K562 (cell line): ENCODE results near the gene TAF12. TPM values are rescaled to one million over a fixed set of nuclear protein-coding genes. Genes with fewer than 3 reads are reported as not detected.

Source experiments
- ATF1 ChIP-seq, 2 experiments: fragments of 450-650 bp in 1 of 2; IDR thresholded peaks; 2 replicates each; pipeline ENCODE4 v1.6.1; 2016; ENCODE audit warnings: missing compliant biosample characterization in 1 of 2, missing genetic modification characterization in 1 of 2
- BHLHE40 ChIP-seq: IDR thresholded peaks from 2 replicates; pipeline ENCODE4 v1.6.1; 2011; ENCODE audit warnings: low read length, improper control_type of control experiment
- BRD4 ChIP-seq: fragments of 200-600 bp; sonication (generic); IDR thresholded peaks from 2 replicates; pipeline ENCODE4 v1.6.1; 2017; ENCODE audit warnings: inconsistent platforms
- ELF1 ChIP-seq: fragments of 200-800 bp; sonication (Bioruptor generic); IDR thresholded peaks from 2 replicates; pipeline ENCODE4 v1.6.1; 2016; ENCODE audit warnings: missing genetic modification characterization, missing compliant biosample characterization
- FOXJ2 ChIP-seq: fragments of 200-800 bp; sonication (Bioruptor generic); IDR thresholded peaks from 2 replicates; pipeline ENCODE4 v1.6.1; 2016; ENCODE audit warnings: missing genetic modification characterization, missing compliant biosample characterization
- GABPB1 ChIP-seq: sonication (generic); formaldehyde crosslinking; IDR thresholded peaks from 2 replicates; pipeline ENCODE4 v1.8.0; 2022; ENCODE audit warnings: mild to moderate bottlenecking, missing genetic modification reagents
- GTF2E2 ChIP-seq: fragments of 200-800 bp; sonication (Bioruptor generic); IDR thresholded peaks from 2 replicates; pipeline ENCODE4 v1.6.1; 2016; ENCODE audit warnings: missing genetic modification characterization, missing compliant biosample characterization
- HNRNPK ChIP-seq: fragments of 200-400 bp; formaldehyde crosslinking; IDR thresholded peaks from one replicate; pipeline ENCODE4 v1.6.1; 2018; ENCODE audit warnings: mild to moderate bottlenecking, low read depth, low read length; ENCODE audit not compliant: poor library complexity, severe bottlenecking
- KDM1A ChIP-seq, 2 experiments: fragments of 450-650 bp; IDR thresholded peaks; 2 replicates each; pipeline ENCODE4 v1.6.1; 2016; ENCODE audit warnings: mild to moderate bottlenecking in 2 of 2
- KDM5B ChIP-seq: fragments of 200-600 bp; sonication (generic); IDR thresholded peaks from 2 replicates; pipeline ENCODE4 v1.6.1; 2012; ENCODE audit warnings: low read depth, mild to moderate bottlenecking, moderate library complexity, low read length, control low read depth, inconsistent platforms; ENCODE audit not compliant: insufficient replicate concordance
- NFATC3 ChIP-seq: fragments of 450-650 bp; IDR thresholded peaks from 2 replicates; pipeline ENCODE4 v1.6.1; 2017; ENCODE audit warnings: mild to moderate bottlenecking
- NFIC ChIP-seq: fragments of 450-650 bp; IDR thresholded peaks from 2 replicates; pipeline ENCODE4 v1.6.1; 2017; ENCODE audit warnings: mild to moderate bottlenecking, inconsistent platforms
- NFYB ChIP-seq: IDR thresholded peaks from 2 replicates; pipeline ENCODE4 v1.6.1; 2011; ENCODE audit warnings: mild to moderate bottlenecking, moderate library complexity; ENCODE audit not compliant: insufficient read length; ENCODE audit errors: extremely low read depth
- PHB2 ChIP-seq: fragments of 450-650 bp; IDR thresholded peaks from 2 replicates; pipeline ENCODE4 v1.6.1; 2017; ENCODE audit warnings: low read depth
- PHF8 ChIP-seq: fragments of 200-600 bp; sonication (generic); IDR thresholded peaks from 2 replicates; pipeline ENCODE4 v1.6.1; 2012; ENCODE audit warnings: mixed run types, mild to moderate bottlenecking, inconsistent platforms, low read length, moderate library complexity, borderline replicate concordance
- SAP30 ChIP-seq: fragments of 200-600 bp; sonication (generic); IDR thresholded peaks from 2 replicates; pipeline ENCODE4 v1.6.1; 2012; ENCODE audit warnings: borderline replicate concordance, low read depth, mild to moderate bottlenecking, moderate library complexity, low read length, control low read depth, inconsistent platforms; ENCODE audit not compliant: insufficient read depth, poor library complexity, severe bottlenecking
- SP2 ChIP-seq: IDR thresholded peaks from 2 replicates; pipeline ENCODE4 v1.6.1; 2011; ENCODE audit warnings: mild to moderate bottlenecking, low read depth, low read length, moderate library complexity; ENCODE audit not compliant: poor library complexity, severe bottlenecking; ENCODE audit errors: extremely low read depth
- TGIF2 ChIP-seq: sonication (generic); formaldehyde crosslinking; IDR thresholded peaks from 2 replicates; pipeline ENCODE4 v1.8.1; 2022; ENCODE audit warnings: mild to moderate bottlenecking, missing genetic modification reagents, moderate library complexity
- ZFP30 ChIP-seq: fragments of 250-450 bp; sonication (Bioruptor Pico); IDR thresholded peaks from 2 replicates; pipeline ENCODE4 v1.8.0; 2022; ENCODE audit warnings: moderate library complexity, mild to moderate bottlenecking, inconsistent platforms, borderline replicate concordance
- ZFPM2 ChIP-seq: fragments of 250-450 bp; sonication (Bioruptor Pico); IDR thresholded peaks from 2 replicates; pipeline ENCODE4 v1.5.1; 2022; ENCODE audit warnings: mild to moderate bottlenecking
- ZKSCAN3 ChIP-seq: fragments of 250-450 bp; sonication (Bioruptor Pico); IDR thresholded peaks from 2 replicates; pipeline ENCODE4 v1.4.0; 2020
- ZNF12 ChIP-seq: sonication (generic); formaldehyde crosslinking; IDR thresholded peaks from 2 replicates; pipeline ENCODE4 v1.4.0; 2020; ENCODE audit warnings: mild to moderate bottlenecking, missing genetic modification reagents
- ZNF146 ChIP-seq: IDR thresholded peaks from one replicate; pipeline ENCODE4 v1.6.1; 2018; ENCODE audit warnings: missing compliant biosample characterization; ENCODE audit not compliant: unreplicated experiment
- ZNF507 ChIP-seq: conservative IDR thresholded peaks from 2 replicates; pipeline ENCODE4 v1.6.1; 2017; ENCODE audit warnings: missing genetic modification characterization, missing compliant biosample characterization
- polyA plus RNA-seq, 8 experiments: library from polyadenylated mRNA; depleted of rRNA in 4 of 8; stranded (reverse) in 5 of 8; unstranded in 3 of 8; fragments of >200 nt; fragmentation: Nextera tagmentation in 2 of 8; fragmentation: Illumina TruSeq in 1 of 8; extraction: Ambion mirVana in 2 of 8; extraction: Trizol in 1 of 8; gene quantifications; 2 replicates each; pipeline versions ENCODE4 v1.2.1 to v1.2.3, GENCODE V29; 2011 to 2014; ENCODE audit warnings: inconsistent platforms in 1 of 8, missing spikeins in 1 of 8
- total RNA-seq, 7 experiments: library from RNA; depleted of rRNA in 6 of 7; stranded (reverse); fragments of >200 nt in 6 of 7; fragmentation: Illumina TruSeq in 2 of 7; extraction: Trizol in 2 of 7; gene quantifications; 2 replicates each; pipeline versions ENCODE4 v1.2.1 to v1.2.3, GENCODE V29; 2011 to 2021; ENCODE audit warnings: low replicate concordance in 1 of 7
- TF ChIP-seq, protein P1 (sequence below): IDR thresholded peaks from 2 replicates; pipeline ENCODE4 v1.6.1; 2011; ENCODE audit warnings: borderline replicate concordance, low read depth, mild to moderate bottlenecking, moderate library complexity, low read length; ENCODE audit not compliant: insufficient read depth, poor library complexity, severe bottlenecking
- TF ChIP-seq, protein P2 (sequence below): fragments of 250-450 bp; sonication (Bioruptor Pico); IDR thresholded peaks from 2 replicates; pipeline ENCODE4 v1.8.0; 2021; ENCODE audit warnings: moderate library complexity, mild to moderate bottlenecking, inconsistent platforms

TAF12 gene
- total and polyA plus RNA-seq, 9 of the 15 experiments (the other 6 are each of a cell fraction or from before 2014, with no cell fraction given): 31.6 to 89.0 (median 50.5) TPM

DNA sequence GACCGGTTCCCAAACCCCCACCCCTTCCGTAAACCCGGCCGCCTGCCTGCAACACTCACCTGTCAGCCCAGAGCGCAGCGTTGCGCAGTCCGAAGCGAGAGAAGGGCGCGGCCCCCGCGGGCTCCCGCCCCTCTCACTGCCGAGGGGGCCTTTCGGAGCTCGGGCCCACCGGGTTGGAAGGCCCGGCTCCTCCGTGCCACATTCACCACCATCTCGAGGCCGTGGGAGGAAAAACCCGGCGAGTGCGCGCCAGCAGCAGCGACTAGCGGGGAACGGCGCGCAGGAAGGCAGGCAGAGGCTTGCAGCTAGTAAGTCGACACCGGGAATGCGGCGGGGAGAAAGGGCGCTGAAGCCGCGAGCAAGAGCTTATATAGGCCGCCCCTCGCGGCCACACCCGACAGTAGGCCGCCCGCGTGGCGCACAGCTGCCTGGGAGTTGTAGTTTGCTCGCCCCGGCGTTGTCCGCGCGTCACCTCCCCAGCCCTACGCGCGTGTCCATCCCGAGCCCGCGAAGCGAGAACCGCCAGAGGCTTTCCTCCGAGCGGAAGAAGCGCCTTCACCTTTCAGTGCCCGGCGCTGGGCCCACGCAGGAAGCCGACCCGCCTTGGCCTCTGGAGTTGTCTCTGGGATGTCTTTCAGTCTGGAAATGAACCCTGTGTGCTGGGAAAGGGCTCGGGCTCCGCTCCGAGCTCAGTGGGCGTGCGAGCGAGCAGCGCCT, 61.2 kb downstream of the TAF12 start (continued):
- peak; percentile 100 for TF ChIP-seq KDM5B
- TF ChIP-seq NFIC: peak; percentile 85
- peak; percentile 57 for TF ChIP-seq HNRNPK
- TF ChIP-seq, protein P1, sequence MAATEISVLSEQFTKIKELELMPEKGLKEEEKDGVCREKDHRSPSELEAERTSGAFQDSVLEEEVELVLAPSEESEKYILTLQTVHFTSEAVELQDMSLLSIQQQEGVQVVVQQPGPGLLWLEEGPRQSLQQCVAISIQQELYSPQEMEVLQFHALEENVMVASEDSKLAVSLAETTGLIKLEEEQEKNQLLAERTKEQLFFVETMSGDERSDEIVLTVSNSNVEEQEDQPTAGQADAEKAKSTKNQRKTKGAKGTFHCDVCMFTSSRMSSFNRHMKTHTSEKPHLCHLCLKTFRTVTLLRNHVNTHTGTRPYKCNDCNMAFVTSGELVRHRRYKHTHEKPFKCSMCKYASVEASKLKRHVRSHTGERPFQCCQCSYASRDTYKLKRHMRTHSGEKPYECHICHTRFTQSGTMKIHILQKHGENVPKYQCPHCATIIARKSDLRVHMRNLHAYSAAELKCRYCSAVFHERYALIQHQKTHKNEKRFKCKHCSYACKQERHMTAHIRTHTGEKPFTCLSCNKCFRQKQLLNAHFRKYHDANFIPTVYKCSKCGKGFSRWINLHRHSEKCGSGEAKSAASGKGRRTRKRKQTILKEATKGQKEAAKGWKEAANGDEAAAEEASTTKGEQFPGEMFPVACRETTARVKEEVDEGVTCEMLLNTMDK: peak; percentile 64
- TF ChIP-seq ZNF12 (CRISPR knock-in tag): peak; percentile 77; the same call in 1 of the 2 replicates
- no peak for TF ChIP-seq ZFPM2 (CRISPR knock-in tag)
- TF ChIP-seq, protein P2, sequence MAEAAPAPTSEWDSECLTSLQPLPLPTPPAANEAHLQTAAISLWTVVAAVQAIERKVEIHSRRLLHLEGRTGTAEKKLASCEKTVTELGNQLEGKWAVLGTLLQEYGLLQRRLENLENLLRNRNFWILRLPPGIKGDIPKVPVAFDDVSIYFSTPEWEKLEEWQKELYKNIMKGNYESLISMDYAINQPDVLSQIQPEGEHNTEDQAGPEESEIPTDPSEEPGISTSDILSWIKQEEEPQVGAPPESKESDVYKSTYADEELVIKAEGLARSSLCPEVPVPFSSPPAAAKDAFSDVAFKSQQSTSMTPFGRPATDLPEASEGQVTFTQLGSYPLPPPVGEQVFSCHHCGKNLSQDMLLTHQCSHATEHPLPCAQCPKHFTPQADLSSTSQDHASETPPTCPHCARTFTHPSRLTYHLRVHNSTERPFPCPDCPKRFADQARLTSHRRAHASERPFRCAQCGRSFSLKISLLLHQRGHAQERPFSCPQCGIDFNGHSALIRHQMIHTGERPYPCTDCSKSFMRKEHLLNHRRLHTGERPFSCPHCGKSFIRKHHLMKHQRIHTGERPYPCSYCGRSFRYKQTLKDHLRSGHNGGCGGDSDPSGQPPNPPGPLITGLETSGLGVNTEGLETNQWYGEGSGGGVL (CRISPR knock-in tag): no peak
- no peak for TF ChIP-seq SP2
- no peak for TF ChIP-seq FOXJ2
- TF ChIP-seq SAP30: peak; percentile 43
- no peak for TF ChIP-seq ZKSCAN3
- TF ChIP-seq BHLHE40: peak; percentile 65
- TF ChIP-seq BRD4: peak; percentile 82; the same call in 1 of the 2 replicates
- TF ChIP-seq ZFP30 (CRISPR knock-in tag): no peak
- TF ChIP-seq PHF8: peak; percentile 100
- peak; percentile 89 for TF ChIP-seq GABPB1 (CRISPR knock-in tag)
- TF ChIP-seq NFYB: no peak
- TF ChIP-seq ZNF507 (tag): no peak
- TF ChIP-seq GTF2E2 (tag): peak; percentile 100
- TF ChIP-seq TGIF2 (CRISPR knock-in tag): peak; percentile 98
- TF ChIP-seq NFATC3: peak; percentile 69; the same call in 1 of the 2 replicates
- TF ChIP-seq PHB2: no peak
- no peak for TF ChIP-seq ZNF146
- no peak for TF ChIP-seq ELF1 (tag)
- no peak for TF ChIP-seq KDM1A (IDR thresholded peaks at IDR 0.05)
- peak; percentile 47; the same call in 1 of the 2 replicates for TF ChIP-seq ATF1 (CRISPR knock-in tag; IDR thresholded peaks at IDR 0.05)
- TF ChIP-seq ATF1 (tag; IDR thresholded peaks at IDR 0.05): peak; percentile 94
